Keratinocyte (primary cell): ENCODE measurements around the gene PRR5. TPM values are rescaled to one million over a fixed set of nuclear protein-coding genes. Genes with fewer than 3 reads are reported as not detected.

Experiments used
- DNase-seq: peaks from one replicate; pipeline ENCODE4 v3.0.0-alpha.2; 2011; ENCODE audit warnings: low read depth, missing footprints, low spot score
- FAIRE-seq: peaks from 2 replicates; lab custom pipeline; 2011; peaks lifted over from hg19 to GRCh38; lab: Jason Lieb, UNC
- H2AFZ ChIP-seq: 2 replicates; pipeline ENCODE4 v1.6.0; 2012; ENCODE audit warnings: low read length, control low read depth, inconsistent platforms; ENCODE audit not compliant: control insufficient read depth
- H3K27ac ChIP-seq: 2 replicates; pipeline ENCODE4 v1.5.1; 2011; ENCODE audit warnings: low read length; ENCODE audit not compliant: control insufficient read depth, insufficient read depth
- H3K27me3 ChIP-seq: 3 replicates; pipeline ENCODE4 v1.6.0; 2011; ENCODE audit warnings: low read length; ENCODE audit not compliant: control insufficient read depth, insufficient read depth; ENCODE audit errors: extremely low read depth
- H3K36me3 ChIP-seq, 2 experiments: 2 replicates in 1 of 2; 3 replicates in 1 of 2; pipeline ENCODE4 v1.5.1; 2011; ENCODE audit warnings: low read length in 2 of 2, mild to moderate bottlenecking in 1 of 2; ENCODE audit not compliant: control insufficient read depth in 2 of 2, insufficient read depth in 2 of 2; ENCODE audit errors: extremely low read depth in 1 of 2
- H3K4me1 ChIP-seq: 3 replicates; pipeline ENCODE4 v1.5.1; 2011; ENCODE audit warnings: low read length; ENCODE audit not compliant: control insufficient read depth, insufficient read depth; ENCODE audit errors: extremely low read depth
- H3K4me2 ChIP-seq: 3 replicates; pipeline ENCODE4 v1.6.0; 2011; ENCODE audit warnings: low read depth, low read length; ENCODE audit not compliant: control insufficient read depth, insufficient read depth; ENCODE audit errors: extremely low read depth
- H3K4me3 ChIP-seq, 3 experiments: fragments of 200-600 bp in 1 of 3; sonication (generic) in 1 of 3; 2 replicates in 2 of 3; 3 replicates in 1 of 3; pipeline ENCODE4 v1.5.1; 2011 to 2016; ENCODE audit warnings: low read length in 3 of 3, mild to moderate bottlenecking in 3 of 3, control low read depth in 2 of 3, inconsistent platforms in 1 of 3, low read depth in 1 of 3, mixed read lengths in 1 of 3, mixed run types in 1 of 3, moderate library complexity in 1 of 3; ENCODE audit not compliant: control insufficient read depth in 2 of 3, insufficient read depth in 2 of 3; ENCODE audit errors: extremely low read depth in 1 of 3
- H3K79me2 ChIP-seq: 2 replicates; pipeline ENCODE4 v1.6.0; 2012; ENCODE audit warnings: low read length; ENCODE audit not compliant: control insufficient read depth, insufficient read depth
- H3K9ac ChIP-seq: 3 replicates; pipeline ENCODE4 v1.6.0; 2011; ENCODE audit warnings: low read length; ENCODE audit not compliant: control insufficient read depth, insufficient read depth; ENCODE audit errors: extremely low read depth
- H3K9me1 ChIP-seq: 3 replicates; pipeline ENCODE4 v1.6.0; 2011; ENCODE audit warnings: low read length; ENCODE audit not compliant: control insufficient read depth, insufficient read depth; ENCODE audit errors: extremely low read depth
- H3K9me3 ChIP-seq: 2 replicates; pipeline ENCODE4 v1.5.1; 2012; ENCODE audit warnings: low read depth, low read length; ENCODE audit not compliant: control insufficient read depth
- H4K20me1 ChIP-seq: 3 replicates; pipeline ENCODE4 v1.6.0; 2011; ENCODE audit warnings: low read length; ENCODE audit not compliant: control insufficient read depth, insufficient read depth; ENCODE audit errors: extremely low read depth
- CTCF ChIP-seq, 3 experiments: IDR thresholded peaks in 1 of 3; conservative IDR thresholded peaks in 1 of 3; optimal IDR thresholded peaks in 1 of 3; 2 replicates in 2 of 3; 3 replicates in 1 of 3; pipeline versions ENCODE3 to v1.5.1; 2011; ENCODE audit warnings: low read length in 3 of 3, mild to moderate bottlenecking in 3 of 3, moderate library complexity in 2 of 3, control low read depth in 1 of 3, inconsistent platforms in 1 of 3; ENCODE audit not compliant: insufficient read depth in 2 of 3; ENCODE audit errors: extremely low read depth in 1 of 3
- EZH2 ChIP-seq: IDR thresholded peaks from one replicate; pipeline ENCODE4 v1.6.1; 2012; ENCODE audit warnings: inconsistent platforms, mild to moderate bottlenecking, low read length, moderate library complexity
- dilution Hi-C: fragments of 300-500 bp; cut with MboI; formaldehyde crosslinking; loops from one replicate; pipeline ENCODE4 v1.7.0; 2020; ENCODE audit warnings: low sequenced_read_pairs; ENCODE audit not compliant: extremely low pct_ligation_motif_present
- polyA plus RNA-seq, 5 experiments: library from polyadenylated mRNA; depleted of rRNA in 3 of 5; stranded (reverse) in 3 of 5; stranded (forward) in 1 of 5; unstranded in 1 of 5; fragments of >200 nt; gene quantifications; 1 replicate in 1 of 5; 2 replicates in 3 of 5; 3 replicates in 1 of 5; pipeline versions ENCODE4 v1.2.1 to v1.2.3, GENCODE V29; 2011 to 2012; ENCODE audit warnings: missing spikeins in 2 of 5, low read depth in 1 of 5, low replicate concordance in 1 of 5

PRR5 gene
- polyA plus RNA-seq, 1 donor (not counting 4 experiments of a cell fraction or from before 2014, with no cell fraction given), result 9.1 TPM

GRCh38 chr22:44764373-44764772, 62.4 kb downstream of the PRR5 start:
- FAIRE-seq (no peak), DNase-seq (no peak)
- TF ChIP-seq EZH2 (no peak), CTCF (optimal IDR thresholded peaks at IDR 0.05 in 1 of 3, IDR thresholded peaks at IDR 0.05 in 1 of 3, conservative IDR thresholded peaks at IDR 0.05 in 1 of 3; ENCODE audit: extremely low read depth in 1 of 3, insufficient read depth in 2 of 3, low read length in 3 of 3) (no peak)
- Histone ChIP-seq H3K79me2 (peaks cover 51% of the 10 kb centered on the region), H3K4me1 (peaks cover 2% of the 10 kb centered on the region), H4K20me1 (peaks cover 4% of the 10 kb centered on the region), H3K36me3 (peaks cover 5 to 8% of the 10 kb centered on the region in 2 experiments), H3K27me3 (no peaks in the 10 kb centered on the region), H3K4me3 (no peak overlapping the region), H3K9me3 (no peaks in the 10 kb centered on the region), H3K9me1 (no peaks in the 10 kb centered on the region), H3K27ac (no peak overlapping the region), H3K9ac (no peak overlapping the region), H2AFZ (no peak overlapping the region), H3K4me2 (no peak overlapping the region)
- dilution Hi-C loops, result no loop called here

- Histone ChIP-seq H3K9ac (no peak overlapping the region), H3K27ac (no peak overlapping the region), H3K4me1 (no peaks in the 10 kb centered on the region), H3K27me3 (no peaks in the 10 kb centered on the region), H3K79me2 (peaks cover 46% of the 10 kb centered on the region), H3K9me3 (no peaks in the 10 kb centered on the region), H4K20me1 (no peaks in the 10 kb centered on the region), H3K4me2 (no peak overlapping the region), H3K4me3 (no peak overlapping the region), H2AFZ (no peak overlapping the region), H3K36me3 (peaks cover 0 to 6% of the 10 kb centered on the region in 2 experiments), H3K9me1 (no peaks in the 10 kb centered on the region)
- dilution Hi-C loops, result no loop called here
- DNase-seq (no peak), FAIRE-seq (no peak)
- no peak for TF ChIP-seq CTCF (optimal IDR thresholded peaks at IDR 0.05 in 1 of 3, IDR thresholded peaks at IDR 0.05 in 1 of 3, conservative IDR thresholded peaks at IDR 0.05 in 1 of 3; ENCODE audit: extremely low read depth in 1 of 3, insufficient read depth in 2 of 3, low read length in 3 of 3)
- no peak for TF ChIP-seq EZH2
These were observed 63.0 kb downstream of the PRR5 start for GRCh38 chr22:44764974-44765373.
